Duodenal mucosa (tissue), 2 donors: ENCODE results near the gene RBPMS2.

Source experiments
- H3K27ac ChIP-seq: one replicate; pipeline ENCODE4 v1.7.0; 2013; ENCODE audit warnings: low read depth, low read length
- H3K27me3 ChIP-seq, 2 donors: one replicate each; pipeline ENCODE4 v1.7.0; 2013; ENCODE audit warnings: low read length in 2 of 2, control low read depth in 1 of 2; ENCODE audit not compliant: insufficient read depth in 2 of 2, control insufficient read depth in 1 of 2
- H3K36me3 ChIP-seq, 2 donors: one replicate each; pipeline ENCODE4 v1.7.0; 2013; ENCODE audit warnings: low read length in 2 of 2, control low read depth in 1 of 2; ENCODE audit not compliant: insufficient read depth in 2 of 2, control insufficient read depth in 1 of 2
- H3K4me1 ChIP-seq, 2 donors: one replicate each; pipeline ENCODE4 v1.7.0; 2013; ENCODE audit warnings: low read length in 2 of 2, control low read depth in 1 of 2; ENCODE audit not compliant: insufficient read depth in 2 of 2, control insufficient read depth in 1 of 2
- H3K4me3 ChIP-seq, 2 donors: one replicate each; pipeline ENCODE4 v1.7.0; 2013; ENCODE audit warnings: low read length in 2 of 2, low read depth in 1 of 2
- H3K9ac ChIP-seq, 2 donors: one replicate each; pipeline ENCODE4 v1.7.0; 2013; ENCODE audit warnings: low read length in 2 of 2, low read depth in 1 of 2
- H3K9me3 ChIP-seq, 2 donors: one replicate each; pipeline ENCODE4 v1.7.0; 2013; ENCODE audit warnings: low read length in 2 of 2, control low read depth in 1 of 2; ENCODE audit not compliant: control insufficient read depth in 1 of 2

Gene RBPMS2

GRCh38 chr15:64783796-64784195 is 8.4 kb upstream of the RBPMS2 start:
- no peaks in the 10 kb centered on the region for H3K4me1 ChIP-seq
- no peak overlapping the region for H3K9ac ChIP-seq
- H3K9me3 ChIP-seq, result no peaks in the 10 kb centered on the region
- H3K27ac ChIP-seq, result no peak overlapping the region
- no peaks in the 10 kb centered on the region for H3K36me3 ChIP-seq
- H3K27me3 ChIP-seq, result peaks cover 0 to 3% of the 10 kb centered on the region in 2 donors
- no peak overlapping the region for H3K4me3 ChIP-seq

- Histone ChIP-seq H3K9me3 (no peaks in the 10 kb centered on the region), H3K4me3 (no peak overlapping the region), H3K9ac (no peak overlapping the region), H3K4me1 (no peaks in the 10 kb centered on the region), H3K27ac (no peak overlapping the region), H3K27me3 (peaks cover 0 to 5% of the 10 kb centered on the region in 2 donors), H3K36me3 (no peaks in the 10 kb centered on the region)
Measured at GRCh38 chr15:64782751-64783150, 7.4 kb upstream of the RBPMS2 start.

GRCh38 chr15:64781299-64781698 is 5.9 kb upstream of the RBPMS2 start:
- no peak overlapping the region for H3K9ac ChIP-seq
- no peaks in the 10 kb centered on the region for H3K36me3 ChIP-seq
- H3K9me3 ChIP-seq, result no peaks in the 10 kb centered on the region
- no peak overlapping the region for H3K27ac ChIP-seq
- H3K4me1 ChIP-seq, result no peaks in the 10 kb centered on the region
- no peak overlapping the region for H3K4me3 ChIP-seq
- H3K27me3 ChIP-seq, result peaks cover 0 to 18% of the 10 kb centered on the region in 2 donors

- H3K36me3 ChIP-seq, result no peaks in the 10 kb centered on the region
- H3K4me1 ChIP-seq, result no peaks in the 10 kb centered on the region
Measured at GRCh38 chr15:64780600-64781156, 5.3 kb upstream of the RBPMS2 start.

GRCh38 chr15:64779630-64780029 is 4.2 kb upstream of the RBPMS2 start:
- Histone ChIP-seq H3K4me1 (no peaks in the 10 kb centered on the region), H3K4me3 (no peak overlapping the region), H3K27ac (no peak overlapping the region), H3K9ac (no peak overlapping the region), H3K9me3 (no peaks in the 10 kb centered on the region), H3K27me3 (peaks cover 0 to 24% of the 10 kb centered on the region in 2 donors), H3K36me3 (no peaks in the 10 kb centered on the region)

More at GRCh38 chr15:64780600-64781156, 5.3 kb upstream of the RBPMS2 start:
- Histone ChIP-seq H3K9ac (no peak overlapping the region), H3K27ac (no peak overlapping the region), H3K9me3 (no peaks in the 10 kb centered on the region), H3K27me3 (peaks cover 0 to 24% of the 10 kb centered on the region in 2 donors), H3K4me3 (no peak overlapping the region)

- Histone ChIP-seq H3K27ac (no peak overlapping the region), H3K4me3 (no peak overlapping the region), H3K9ac (no peak overlapping the region), H3K27me3 (peaks cover 4 to 30% of the 10 kb centered on the region in 2 donors), H3K9me3 (no peaks in the 10 kb centered on the region), H3K4me1 (no peaks in the 10 kb centered on the region), H3K36me3 (no peaks in the 10 kb centered on the region)
Measured at GRCh38 chr15:64779024-64779423, 3.6 kb upstream of the RBPMS2 start.

GRCh38 chr15:64776402-64776786 is 1.0 kb upstream of the RBPMS2 start:
- peak overlapping the region in 1 of 2 donors; percentile 4 for H3K9ac ChIP-seq
- H3K27me3 ChIP-seq, result peaks cover 18 to 47% of the 10 kb centered on the region in 2 donors
- peak overlapping the region; percentile 43 to 54 for H3K4me3 ChIP-seq
- no peaks in the 10 kb centered on the region for H3K36me3 ChIP-seq
- no peaks in the 10 kb centered on the region for H3K9me3 ChIP-seq
- H3K27ac ChIP-seq, result no peak overlapping the region
- H3K4me1 ChIP-seq, result no peaks in the 10 kb centered on the region

GRCh38 chr15:64774629-64775493 is 528 bp downstream of the RBPMS2 start:
- Histone ChIP-seq H3K36me3 (no peaks in the 10 kb centered on the region), H3K4me1 (no peaks in the 10 kb centered on the region), H3K27me3 (peaks cover 18 to 47% of the 10 kb centered on the region in 2 donors), H3K27ac (peak overlapping the region; percentile 20), H3K9ac (no peak overlapping the region), H3K9me3 (no peaks in the 10 kb centered on the region), H3K4me3 (peak overlapping the region; percentile 8 to 50)

- peaks cover 18 to 47% of the 10 kb centered on the region in 2 donors for H3K27me3 ChIP-seq
- no peaks in the 10 kb centered on the region for H3K36me3 ChIP-seq
- no peak overlapping the region for H3K9ac ChIP-seq
- H3K4me1 ChIP-seq, result no peaks in the 10 kb centered on the region
- peak overlapping the region in 1 of 2 donors; percentile 50 for H3K4me3 ChIP-seq
- no peaks in the 10 kb centered on the region for H3K9me3 ChIP-seq
- peak overlapping the region; percentile 13 for H3K27ac ChIP-seq
Measured at GRCh38 chr15:64774037-64774628, 1.3 kb downstream of the RBPMS2 start.

GRCh38 chr15:64773606-64774005 is 1.8 kb downstream of the RBPMS2 start:
- Histone ChIP-seq H3K4me1 (no peaks in the 10 kb centered on the region), H3K9ac (no peak overlapping the region), H3K27me3 (peaks cover 18 to 41% of the 10 kb centered on the region in 2 donors), H3K27ac (no peak overlapping the region), H3K36me3 (no peaks in the 10 kb centered on the region), H3K4me3 (no peak overlapping the region), H3K9me3 (no peaks in the 10 kb centered on the region)
